HG02759 (cell line): Measurements from ENCODE around the gene APOBEC3C.
"Not testable (repeated sequence)": the region's sequence is repeated elsewhere in the genome, so short reads cannot be mapped to it uniquely, and the experiment has no call there.

Source experiments
- ATAC-seq: cut with Tn5 transposase; IDR thresholded peaks from one replicate; pipeline ENCODE4 v1.9.1; 2021; ENCODE audit warnings: mild to moderate bottlenecking, moderate library complexity; ENCODE audit not compliant: unreplicated experiment

Gene APOBEC3C

DNA sequence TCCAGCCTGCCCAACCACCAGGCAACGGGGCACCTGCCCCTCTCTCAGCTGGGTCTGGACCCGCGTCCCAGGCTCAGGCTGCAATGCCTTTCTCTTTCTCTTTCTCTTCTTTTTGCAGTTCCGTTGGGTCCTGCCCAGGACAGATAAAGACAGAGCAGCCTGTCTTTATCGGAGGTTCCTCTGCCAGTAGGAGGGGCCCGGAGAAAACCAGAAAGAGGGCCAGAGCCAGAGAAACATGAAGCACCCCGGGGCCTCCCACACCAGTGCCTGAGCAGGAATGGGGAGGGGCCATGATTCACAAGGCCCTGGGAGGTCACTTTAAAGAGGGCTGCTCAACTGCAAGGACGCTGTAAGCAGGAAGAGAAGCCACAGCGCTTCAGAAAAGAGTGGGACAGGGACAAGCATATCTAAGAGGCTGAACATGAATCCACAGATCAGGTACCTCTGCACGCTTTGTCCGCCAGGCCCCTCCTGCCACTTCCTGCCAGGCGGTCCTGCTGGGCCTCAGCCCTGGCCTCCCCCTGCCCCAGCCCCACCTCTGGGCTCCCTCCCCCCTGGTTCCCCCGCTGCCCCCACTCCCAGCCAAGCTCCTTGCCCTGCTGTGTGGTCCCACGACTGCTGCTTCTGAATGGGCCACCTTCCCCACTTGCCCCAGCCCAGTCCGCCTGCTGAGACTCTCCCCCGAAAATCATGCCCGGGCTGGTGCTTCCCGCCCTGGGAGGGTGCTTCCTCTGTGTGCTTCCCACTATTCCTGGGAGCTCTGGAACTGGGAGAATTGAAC, at the start of gene APOBEC3C:
TSS of gene APOBEC3C (plus strand) at position 316 of the 781 bp plus-strand sequence. CDS start at position 422, 106 bp downstream.
- peak; percentile 92 for ATAC-seq

DNA sequence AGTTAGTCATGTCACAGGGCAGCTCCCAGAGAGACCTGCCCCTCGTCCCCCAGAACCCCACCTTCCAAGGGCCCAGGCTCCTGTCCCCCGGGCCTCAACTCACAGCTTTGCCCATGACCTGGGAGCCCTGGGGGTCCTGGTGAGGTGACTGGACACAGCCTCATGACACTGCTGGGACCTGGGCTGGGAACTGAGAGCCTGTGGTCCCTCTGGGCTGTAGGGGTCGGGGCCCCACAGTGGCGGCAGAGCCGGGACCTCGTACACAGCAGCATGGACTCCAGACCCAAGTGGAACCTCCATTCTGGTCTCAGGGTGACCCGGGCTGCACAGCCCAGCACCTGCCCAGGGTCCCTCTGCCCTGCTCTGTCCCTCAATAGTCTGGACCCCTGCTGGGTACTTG, 49.8 kb upstream of the APOBEC3C start:
- ATAC-seq = no peak

- no peak for ATAC-seq
These were observed 49.1 kb upstream of the APOBEC3C start for GRCh38 chr22:38964989-38965388.

GRCh38 chr22:38965614-38966379, 48.3 kb upstream of the APOBEC3C start:
- ATAC-seq = no peak

DNA sequence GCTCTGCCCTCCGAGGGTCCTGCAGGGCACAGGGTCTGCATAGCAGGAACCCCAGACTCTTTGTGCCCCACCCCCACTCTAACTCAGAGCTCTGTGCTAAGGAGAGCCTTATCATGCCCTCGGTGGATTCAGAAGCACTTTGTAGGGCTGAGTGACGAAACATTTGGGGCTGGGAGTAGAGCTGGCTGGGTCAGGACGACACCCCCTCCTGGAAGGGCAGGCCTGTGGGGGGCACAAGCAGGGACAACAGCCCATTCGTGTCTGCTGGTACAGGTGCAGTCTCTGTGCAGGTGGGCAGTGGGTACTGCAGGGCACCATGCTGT, 47.7 kb upstream of the APOBEC3C start:
- ATAC-seq = no peak

GRCh38 chr22:38966942-38967341, 47.1 kb upstream of the APOBEC3C start:
- no peak for ATAC-seq

GRCh38 chr22:38967451-38968450, 46.3 kb upstream of the APOBEC3C start:
- no peak for ATAC-seq

GRCh38 chr22:38968801-38969200, 45.3 kb upstream of the APOBEC3C start:
- no peak for ATAC-seq

- ATAC-seq = no peak
These were observed 43.5 kb upstream of the APOBEC3C start for GRCh38 chr22:38970551-38970950.

DNA sequence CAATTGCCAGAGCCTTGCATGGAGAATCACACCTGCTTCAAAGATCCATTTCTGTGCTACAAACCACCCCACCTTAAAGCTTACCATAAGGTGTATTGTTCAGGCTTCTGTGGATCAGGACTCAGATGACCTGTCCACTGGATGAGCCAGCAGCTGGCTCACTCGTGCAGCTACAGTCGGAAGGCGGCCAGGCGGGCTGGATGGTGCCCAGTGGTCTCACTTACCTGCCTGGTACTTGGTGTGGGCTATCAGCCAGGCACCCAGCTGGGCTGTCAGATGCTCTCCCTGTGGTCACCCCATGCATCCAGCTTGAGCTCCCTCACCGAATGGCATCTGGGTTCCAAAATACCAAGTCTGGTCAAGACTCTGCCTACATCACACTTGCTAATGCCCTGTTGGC, 42.9 kb upstream of the APOBEC3C start:
- ATAC-seq = no peak

DNA sequence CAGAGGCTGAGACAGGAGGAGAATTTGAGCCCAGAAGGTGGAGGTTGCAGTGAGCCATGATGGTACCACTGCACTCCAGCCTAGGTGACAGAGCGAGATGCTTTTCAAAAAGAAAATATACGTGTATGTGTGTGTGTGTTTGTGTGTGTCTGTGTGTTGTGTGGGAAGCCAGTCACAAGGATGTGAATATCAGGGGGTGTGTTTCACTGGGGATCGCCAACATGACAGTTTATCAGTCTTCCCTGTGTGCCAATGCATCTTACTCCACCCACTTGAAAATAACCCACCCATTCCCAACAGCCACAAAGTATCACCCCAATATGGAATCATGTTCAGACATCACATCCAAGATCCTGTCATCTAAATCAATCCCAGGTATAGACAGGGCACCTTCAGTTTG, 42.3 kb upstream of the APOBEC3C start:
- no peak for ATAC-seq

DNA sequence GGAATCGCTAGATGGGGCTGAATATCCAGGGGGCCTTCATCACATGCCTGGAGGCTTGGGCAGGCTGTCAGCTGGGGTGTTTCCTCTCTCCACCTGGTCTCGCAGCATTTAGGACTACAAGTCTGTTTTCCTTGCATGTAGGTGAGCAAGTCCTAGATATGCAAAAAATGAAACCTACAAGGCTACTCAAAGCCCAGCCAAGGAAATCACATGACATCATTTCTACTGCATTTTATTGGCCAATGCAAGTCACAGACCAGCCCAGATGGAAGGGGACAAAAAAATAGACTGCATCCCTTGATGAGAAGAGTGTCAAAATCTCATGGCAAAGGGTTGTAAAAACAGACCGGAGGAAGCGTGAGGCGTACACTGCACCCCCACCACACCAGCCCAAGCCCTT, 41.5 kb upstream of the APOBEC3C start:
- ATAC-seq = no peak

DNA sequence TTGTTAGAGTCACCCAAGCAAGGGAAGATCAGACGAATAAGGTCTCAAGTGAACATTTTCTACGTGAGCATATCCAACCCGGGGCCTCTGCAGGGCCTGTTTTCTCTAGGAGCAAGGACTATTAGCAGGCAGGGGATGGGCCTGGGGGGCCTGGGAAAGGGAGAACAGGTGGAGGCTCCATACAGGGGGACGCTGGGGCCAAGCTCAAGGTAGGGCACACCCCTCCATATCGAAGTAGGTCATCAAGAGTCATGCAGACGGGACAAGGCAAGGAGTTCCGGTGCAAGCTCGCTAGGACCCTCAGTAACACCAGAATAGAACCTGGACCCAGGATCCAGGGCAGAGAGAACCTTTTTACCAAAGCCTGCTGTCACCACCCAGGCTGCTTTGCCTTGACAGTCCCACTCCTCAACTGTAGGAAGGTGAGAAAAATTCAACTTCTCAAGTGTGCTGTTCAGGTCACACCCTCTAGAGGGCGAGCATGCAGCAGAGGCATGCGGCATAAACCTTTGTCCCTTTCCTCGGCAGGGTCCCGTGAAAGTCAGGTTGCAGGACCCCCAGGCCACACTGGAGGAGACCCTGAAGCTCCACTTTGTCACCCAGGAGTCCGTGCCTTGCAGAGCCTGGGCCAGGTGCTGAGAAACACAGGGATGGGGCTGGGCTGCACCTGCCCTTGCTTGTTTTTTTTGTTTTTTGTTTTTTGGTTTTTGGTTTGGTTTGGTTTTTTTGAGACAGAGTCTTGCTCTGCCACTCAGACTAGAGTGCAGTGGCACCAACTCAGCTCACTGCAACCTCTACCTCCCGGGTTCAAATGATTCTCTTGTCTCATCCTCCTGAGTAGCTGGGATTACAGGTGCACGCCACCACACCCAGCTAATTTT, 40.5 kb upstream of the APOBEC3C start:
- ATAC-seq = no peak

- ATAC-seq = no peak
These were observed 39.8 kb upstream of the APOBEC3C start for GRCh38 chr22:38974170-38974825.

- ATAC-seq = no peak
These were observed 39.3 kb upstream of the APOBEC3C start for GRCh38 chr22:38974826-38975175.

DNA sequence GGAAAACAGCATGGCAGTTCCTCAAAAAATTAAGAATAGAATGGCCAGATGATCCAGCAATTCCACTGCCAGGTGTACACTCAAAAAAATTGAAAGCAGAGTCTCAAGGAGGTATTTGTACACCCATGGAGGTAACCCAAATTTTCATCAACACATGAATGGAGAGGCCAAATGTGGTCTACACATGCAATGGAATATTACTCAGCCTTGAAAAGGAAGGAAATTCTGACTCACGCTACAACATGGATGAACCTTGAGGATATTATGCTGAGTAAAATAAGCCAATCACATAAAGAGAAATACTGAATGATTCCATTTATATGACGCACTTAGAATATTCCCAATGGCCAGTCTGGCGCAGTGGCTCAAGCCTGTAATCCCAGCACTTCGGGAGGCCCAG, 36.8 kb upstream of the APOBEC3C start:
- ATAC-seq = not testable (repeated sequence)

- ATAC-seq = not testable (repeated sequence)
These were observed 33.5 kb upstream of the APOBEC3C start for GRCh38 chr22:38980587-38980986.

GRCh38 chr22:38981005-38981991, 32.8 kb upstream of the APOBEC3C start:
- ATAC-seq = no peak
